ENCODE results near the gene DHX30.

DNA sequence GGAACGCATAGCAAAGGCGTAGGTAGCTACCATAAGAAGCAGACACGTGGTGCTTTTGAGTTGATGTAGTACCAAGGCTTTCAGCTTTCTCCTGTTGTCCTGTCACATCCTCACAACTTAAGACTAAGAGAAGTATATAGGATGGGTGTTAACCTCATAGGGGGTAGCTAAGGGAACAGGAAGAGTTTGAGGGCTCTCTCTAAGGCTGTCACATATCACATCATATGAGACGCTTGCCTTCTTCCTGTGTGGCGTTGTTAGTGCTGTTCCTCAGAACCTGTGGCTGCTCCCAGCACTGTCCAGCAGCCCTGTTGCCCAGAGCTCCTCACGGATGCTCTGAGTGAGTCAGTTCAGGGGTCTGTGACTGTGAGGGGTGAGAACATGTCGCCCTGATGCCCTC, 14.7 kb downstream of the DHX30 start:
- TF ChIP-seq CTCF (IDR thresholded peaks at IDR 0.05) (no peak), EZH2 (IDR thresholded peaks at IDR 0.05) (no peak)

Data from neural progenitor cell (in vitro differentiated cells).